ENCODE results near the gene PAK2. TPM values are rescaled to one million over a fixed set of nuclear protein-coding genes. Genes with fewer than 3 reads are reported as not detected.
"Not testable (repeated sequence)": the region's sequence is repeated elsewhere in the genome, so short reads cannot be mapped to it uniquely, and the experiment has no call there.

The PAK2 gene
- total RNA-seq, 1 donor from 2014 or later: 37.4 TPM

GRCh38 chr3:196839351-196839750, 99.7 kb downstream of the PAK2 start:
- DNase-seq (ENCODE audit: low spot score): peak; percentile 81
- peak; percentile 89 for ATAC-seq

- DNase-seq (ENCODE audit: low spot score) (no peak), ATAC-seq (no peak)
Measured at GRCh38 chr3:196842567-196843434, 103.1 kb downstream of the PAK2 start.

GRCh38 chr3:196843435-196844110, 103.9 kb downstream of the PAK2 start:
- ATAC-seq: no peak
- no peak for DNase-seq (ENCODE audit: low spot score)

- not testable (repeated sequence) for ATAC-seq
Measured at GRCh38 chr3:196844235-196845219, 104.9 kb downstream of the PAK2 start.

GRCh38 chr3:196848375-196848774, 108.7 kb downstream of the PAK2 start:
- not testable (repeated sequence) for ATAC-seq; DNase-seq (ENCODE audit: low spot score)

More at GRCh38 chr3:196844235-196845219, 104.9 kb downstream of the PAK2 start:
- not testable (repeated sequence) for DNase-seq (ENCODE audit: low spot score)

GRCh38 chr3:196849180-196849741, 109.6 kb downstream of the PAK2 start:
- no peak for ATAC-seq
- no peak for DNase-seq (ENCODE audit: low spot score)

- not testable (repeated sequence) for ATAC-seq; DNase-seq (ENCODE audit: low spot score)
Measured at GRCh38 chr3:196863000-196863399, 123.3 kb downstream of the PAK2 start.

GRCh38 chr3:196867155-196867506, 127.5 kb downstream of the PAK2 start:
- peak; percentile 5 for ATAC-seq
- DNase-seq (ENCODE audit: low spot score): no peak

- DNase-seq (ENCODE audit: low spot score) (peak; percentile 95), ATAC-seq (peak; percentile 98)
Measured at GRCh38 chr3:196867507-196868296, 128.0 kb downstream of the PAK2 start, which contains the start of gene SENP5. TSS of gene SENP5 (plus strand) at chr3:196867920. CDS start at chr3:196885182, 17,262 bp downstream.

- peak; percentile 27 for ATAC-seq
Measured at GRCh38 chr3:196868297-196868661, 128.6 kb downstream of the PAK2 start.

GRCh38 chr3:196872316-196872715, 132.7 kb downstream of the PAK2 start:
- ATAC-seq (no peak), DNase-seq (ENCODE audit: low spot score) (no peak)

More at GRCh38 chr3:196868297-196868661, 128.6 kb downstream of the PAK2 start:
- no peak for DNase-seq (ENCODE audit: low spot score)

- not testable (repeated sequence) for DNase-seq (ENCODE audit: low spot score); ATAC-seq
Measured at GRCh38 chr3:196874511-196875094, 134.9 kb downstream of the PAK2 start.

- no peak for ATAC-seq
- no peak for DNase-seq (ENCODE audit: low spot score)
Measured at GRCh38 chr3:196875258-196875657, 135.6 kb downstream of the PAK2 start.

Other genes with a start within 250 kb of the PAK2 start
- gene RNF168, start 236.1 kb upstream of the PAK2 start, total RNA-seq: 12.9 TPM
- gene SMCO1, start 224.5 kb upstream of the PAK2 start, total RNA-seq: not detected
- 5.1 TPM for gene WDR53, start 171.3 kb upstream of the PAK2 start, total RNA-seq
- gene FBXO45, start 171.2 kb upstream of the PAK2 start, total RNA-seq: 3.5 TPM
- gene NRROS, start 100.2 kb upstream of the PAK2 start, total RNA-seq: 1.7 TPM
- 0.43 TPM for gene CEP19, start 27.6 kb upstream of the PAK2 start, total RNA-seq
- 7.2 TPM for gene PIGX, start 27.5 kb upstream of the PAK2 start, total RNA-seq
- gene SENP5, start 128.1 kb downstream of the PAK2 start, total RNA-seq: 12.2 TPM
- gene NCBP2, start 202.7 kb downstream of the PAK2 start, total RNA-seq: 16.0 TPM
- 3.8 TPM for gene PIGZ, start 229.0 kb downstream of the PAK2 start, total RNA-seq

All from left lobe of liver (tissue), 2 donors.